IPS-NIHi11 (cell line): ENCODE data around the gene GNA12.
"Not testable (repeated sequence)": the region's sequence is repeated elsewhere in the genome, so short reads cannot be mapped to it uniquely, and the experiment has no call there.

Source experiments
- DNase-seq: peaks from one replicate; pipeline ENCODE4 v3.0.0; 2012; ENCODE audit warnings: mixed read lengths, low spot score

Gene GNA12

GRCh38 chr7:2751086-2751485 is 93.0 kb downstream of the GNA12 start:
- no peak for DNase-seq

GRCh38 chr7:2750004-2750407 is 94.1 kb downstream of the GNA12 start:
- DNase-seq: no peak

- not testable (repeated sequence) for DNase-seq
Measured at GRCh38 chr7:2748684-2749083, 95.4 kb downstream of the GNA12 start.

- DNase-seq: not testable (repeated sequence)
Measured at GRCh38 chr7:2743523-2744185, 100.5 kb downstream of the GNA12 start.

- DNase-seq: no peak
Measured at GRCh38 chr7:2738766-2739549, 105.2 kb downstream of the GNA12 start.

- DNase-seq: no peak
Measured at GRCh38 chr7:2737771-2738540, 106.2 kb downstream of the GNA12 start.

GRCh38 chr7:2737005-2737743 is 106.9 kb downstream of the GNA12 start:
- not testable (repeated sequence) for DNase-seq

GRCh38 chr7:2736411-2736914 is 107.6 kb downstream of the GNA12 start:
- DNase-seq: no peak

GRCh38 chr7:2735744-2736143 is 108.4 kb downstream of the GNA12 start:
- DNase-seq: no peak

GRCh38 chr7:2734751-2735571 is 109.1 kb downstream of the GNA12 start:
- DNase-seq: no peak

- no peak for DNase-seq
Measured at GRCh38 chr7:2734084-2734686, 109.9 kb downstream of the GNA12 start.

- no peak for DNase-seq
Measured at GRCh38 chr7:2732959-2733584, 111.0 kb downstream of the GNA12 start.

GRCh38 chr7:2732388-2732787 is 111.7 kb downstream of the GNA12 start:
- no peak for DNase-seq

GRCh38 chr7:2730846-2731770 is 113.0 kb downstream of the GNA12 start:
- DNase-seq: no peak

- DNase-seq: no peak
Measured at GRCh38 chr7:2729893-2730716, 114.0 kb downstream of the GNA12 start.

GRCh38 chr7:2729031-2729892 is 114.8 kb downstream of the GNA12 start:
- DNase-seq: no peak
